ENCODE measurements around the gene TMEM121B.
"Not testable (repeated sequence)": the region's sequence is repeated elsewhere in the genome, so short reads cannot be mapped to it uniquely, and the experiment has no call there.

TMEM121B gene

DNA sequence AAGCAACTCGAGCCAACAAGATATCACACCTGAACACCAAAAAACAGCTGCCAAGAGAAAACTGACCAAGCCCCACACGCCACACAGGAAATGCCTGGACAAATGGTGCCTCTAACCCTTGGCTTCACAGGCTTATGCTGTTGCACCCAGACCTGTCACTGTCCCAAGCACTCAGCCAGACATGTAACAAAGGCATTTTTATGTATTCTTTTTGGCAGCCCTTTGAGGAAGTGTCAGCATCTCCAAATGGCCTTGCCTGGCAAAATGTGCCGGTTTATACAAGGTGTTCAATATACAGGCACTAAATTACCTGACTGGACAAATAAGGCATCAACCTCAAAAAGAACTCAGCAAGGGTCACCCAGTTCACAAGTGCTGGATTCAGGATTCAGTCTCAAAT, 31.8 kb upstream of the TMEM121B start:
- Mint-ChIP-seq H3K36me3 (ENCODE audit: low read depth) (peaks cover 3% of the 10 kb centered on the region), H3K27me3 (ENCODE audit: low read depth) (no peaks in the 10 kb centered on the region), H3K4me3 (no peak overlapping the region), H3K9me3 (no peaks in the 10 kb centered on the region), H3K4me1 (peaks cover 14% of the 10 kb centered on the region), H3K27ac (no peak overlapping the region)
- TF ChIP-seq, protein P1, sequence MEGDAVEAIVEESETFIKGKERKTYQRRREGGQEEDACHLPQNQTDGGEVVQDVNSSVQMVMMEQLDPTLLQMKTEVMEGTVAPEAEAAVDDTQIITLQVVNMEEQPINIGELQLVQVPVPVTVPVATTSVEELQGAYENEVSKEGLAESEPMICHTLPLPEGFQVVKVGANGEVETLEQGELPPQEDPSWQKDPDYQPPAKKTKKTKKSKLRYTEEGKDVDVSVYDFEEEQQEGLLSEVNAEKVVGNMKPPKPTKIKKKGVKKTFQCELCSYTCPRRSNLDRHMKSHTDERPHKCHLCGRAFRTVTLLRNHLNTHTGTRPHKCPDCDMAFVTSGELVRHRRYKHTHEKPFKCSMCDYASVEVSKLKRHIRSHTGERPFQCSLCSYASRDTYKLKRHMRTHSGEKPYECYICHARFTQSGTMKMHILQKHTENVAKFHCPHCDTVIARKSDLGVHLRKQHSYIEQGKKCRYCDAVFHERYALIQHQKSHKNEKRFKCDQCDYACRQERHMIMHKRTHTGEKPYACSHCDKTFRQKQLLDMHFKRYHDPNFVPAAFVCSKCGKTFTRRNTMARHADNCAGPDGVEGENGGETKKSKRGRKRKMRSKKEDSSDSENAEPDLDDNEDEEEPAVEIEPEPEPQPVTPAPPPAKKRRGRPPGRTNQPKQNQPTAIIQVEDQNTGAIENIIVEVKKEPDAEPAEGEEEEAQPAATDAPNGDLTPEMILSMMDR (IDR thresholded peaks at IDR 0.05; ENCODE audit: unreplicated experiment in 3 of 3) = no peak

DNA sequence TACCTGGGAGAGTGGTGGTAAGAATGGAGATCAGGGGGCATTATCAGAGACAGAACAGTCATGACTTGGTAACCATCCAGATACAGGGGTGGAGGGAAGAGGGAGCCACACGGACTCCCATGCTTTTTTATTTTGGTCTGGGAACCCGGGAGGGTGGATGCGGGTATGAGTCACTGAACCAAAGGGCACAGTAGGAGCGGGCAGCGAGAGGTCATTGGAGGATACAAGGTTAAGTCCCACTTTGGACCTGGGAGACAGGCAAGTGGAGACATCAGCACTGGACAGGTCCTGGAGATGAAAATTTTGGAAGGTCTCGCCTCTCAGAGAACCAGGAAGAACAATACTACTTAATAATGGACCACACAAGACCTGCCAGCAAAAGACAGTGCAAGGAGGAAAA, 31.2 kb upstream of the TMEM121B start:
- TF ChIP-seq, protein P1 (IDR thresholded peaks at IDR 0.05; ENCODE audit: unreplicated experiment in 3 of 3) = no peak
- no peaks in the 10 kb centered on the region for H3K9me3 Mint-ChIP-seq
- no peak overlapping the region for H3K27ac Mint-ChIP-seq
- H3K4me1 Mint-ChIP-seq = peaks cover 14% of the 10 kb centered on the region
- H3K27me3 Mint-ChIP-seq (ENCODE audit: low read depth) = no peaks in the 10 kb centered on the region
- no peak overlapping the region for H3K4me3 Mint-ChIP-seq
- H3K36me3 Mint-ChIP-seq (ENCODE audit: low read depth) = peaks cover 9% of the 10 kb centered on the region

DNA sequence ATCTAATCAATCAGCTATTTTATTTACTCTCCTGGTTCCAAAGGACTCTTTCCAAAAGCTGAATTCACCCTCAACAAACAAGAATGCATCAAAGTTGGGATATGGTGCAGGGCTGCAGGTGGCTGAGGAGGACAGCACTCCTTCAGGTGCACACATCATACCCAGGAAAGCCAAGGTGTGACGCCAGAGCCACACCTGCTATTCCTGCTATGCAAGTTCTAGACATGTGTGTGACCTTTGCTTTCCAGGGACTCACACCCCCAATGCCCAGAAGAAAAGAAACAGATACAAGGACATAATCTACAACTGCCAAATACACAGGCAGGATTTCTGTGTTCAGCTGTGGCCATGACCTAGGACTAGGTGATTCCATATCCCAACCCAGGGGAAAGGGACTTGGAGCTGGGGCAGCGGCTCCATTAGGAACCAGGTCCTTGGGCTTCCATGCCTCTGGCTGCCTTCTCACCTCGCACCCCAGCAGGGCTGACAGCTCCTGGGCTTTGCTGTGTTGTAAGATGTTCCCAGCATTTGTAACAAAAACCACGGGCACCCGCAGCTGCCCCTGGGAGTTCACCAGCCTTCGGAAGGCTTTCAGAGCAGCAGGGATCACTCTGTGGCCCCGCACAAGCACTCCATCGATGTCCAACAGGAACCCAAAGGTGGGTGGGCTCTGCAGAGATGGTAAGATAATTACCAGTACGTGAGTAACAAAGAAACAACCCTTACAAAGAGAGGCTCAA, 28.1 kb upstream of the TMEM121B start:
- no peak overlapping the region for H3K27ac Mint-ChIP-seq
- H3K36me3 Mint-ChIP-seq (ENCODE audit: low read depth) = peaks cover 9% of the 10 kb centered on the region
- H3K9me3 Mint-ChIP-seq = no peaks in the 10 kb centered on the region
- H3K4me3 Mint-ChIP-seq = no peak overlapping the region
- peaks cover 8% of the 10 kb centered on the region for H3K4me1 Mint-ChIP-seq
- no peaks in the 10 kb centered on the region for H3K27me3 Mint-ChIP-seq (ENCODE audit: low read depth)
- TF ChIP-seq, protein P1 (IDR thresholded peaks at IDR 0.05; ENCODE audit: unreplicated experiment in 3 of 3) = no peak

DNA sequence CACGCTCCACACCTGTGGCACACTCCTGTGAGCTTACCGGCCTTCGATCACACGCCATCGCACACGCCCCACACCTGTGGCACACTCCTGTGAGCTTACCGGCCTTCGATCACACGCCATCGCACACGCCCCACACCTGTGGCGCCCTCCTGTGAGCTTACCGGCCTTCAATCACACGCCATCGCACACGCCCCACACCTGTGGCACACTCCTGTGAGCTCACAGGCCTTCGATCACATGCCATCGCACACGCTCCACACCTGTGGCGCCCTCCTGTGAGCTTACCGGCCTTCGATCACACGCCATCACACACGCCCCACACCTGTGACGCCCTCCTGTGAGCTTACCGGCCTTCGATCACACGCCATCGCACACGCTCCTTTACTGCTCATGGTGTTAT, 26.3 kb upstream of the TMEM121B start:
- H3K36me3 Mint-ChIP-seq (ENCODE audit: low read depth) = peaks cover 23% of the 10 kb centered on the region
- H3K27me3 Mint-ChIP-seq (ENCODE audit: low read depth); H3K27ac Mint-ChIP-seq; H3K4me3 Mint-ChIP-seq; H3K4me1 Mint-ChIP-seq; H3K9me3 Mint-ChIP-seq: not testable (repeated sequence)

DNA sequence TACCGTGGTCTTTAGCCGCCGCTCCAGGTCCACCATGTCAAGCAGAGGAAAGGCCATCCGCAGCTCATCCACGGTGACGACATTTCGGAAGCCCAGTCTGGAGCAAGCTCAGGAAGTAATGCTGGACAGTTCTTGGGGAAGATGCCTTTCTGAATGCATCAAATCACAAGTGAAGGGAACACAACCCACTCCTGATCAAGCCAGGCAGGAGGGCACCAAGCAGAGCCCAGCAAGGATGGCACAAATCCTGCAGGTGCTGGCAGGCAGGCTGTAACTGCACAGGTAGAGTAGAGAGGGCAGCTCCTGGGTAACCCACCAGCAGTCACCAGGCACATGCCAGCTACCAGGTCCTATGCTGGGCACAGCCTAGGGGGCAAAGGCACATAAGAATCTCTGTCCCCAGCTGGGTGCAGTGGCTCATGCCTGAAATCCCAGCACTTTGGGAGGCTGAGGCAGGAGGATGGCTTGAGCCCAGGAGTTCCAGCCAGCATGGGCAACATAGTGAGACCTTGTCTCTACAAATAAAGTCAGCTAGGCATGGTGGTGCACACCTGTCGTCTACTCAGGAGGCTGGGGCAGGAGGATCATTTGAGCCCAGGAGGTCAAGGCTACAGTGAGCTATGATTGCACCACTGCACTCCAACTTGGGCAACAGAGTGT, 24.0 kb upstream of the TMEM121B start:
- Mint-ChIP-seq H3K27me3 (ENCODE audit: low read depth) (no peaks in the 10 kb centered on the region), H3K9me3 (no peaks in the 10 kb centered on the region), H3K36me3 (ENCODE audit: low read depth) (peaks cover 32% of the 10 kb centered on the region), H3K4me3 (no peak overlapping the region), H3K4me1 (no peaks in the 10 kb centered on the region), H3K27ac (no peak overlapping the region)
- TF ChIP-seq, protein P1 (IDR thresholded peaks at IDR 0.05; ENCODE audit: unreplicated experiment in 3 of 3) = no peak

DNA sequence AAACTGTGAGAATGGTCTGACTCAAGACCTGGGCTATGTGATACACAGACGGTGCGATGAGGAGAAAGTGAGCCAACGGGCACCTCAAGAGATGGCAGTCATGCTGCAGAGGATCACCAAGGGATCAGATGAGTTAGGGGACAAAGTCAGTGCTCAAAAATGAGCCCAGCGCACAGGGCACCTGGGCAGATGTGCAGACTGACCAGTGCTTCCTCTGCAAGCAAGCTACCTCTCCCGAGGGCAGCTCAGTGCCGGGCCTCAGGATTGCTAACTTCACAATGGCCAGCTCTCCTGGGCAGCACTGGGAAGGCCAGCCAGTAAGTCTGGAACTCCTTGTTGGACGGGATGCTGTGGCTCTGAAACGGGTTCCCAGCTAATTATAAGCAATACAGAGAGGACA, 22.7 kb upstream of the TMEM121B start:
- H3K4me1 Mint-ChIP-seq = peaks cover 5% of the 10 kb centered on the region
- H3K27ac Mint-ChIP-seq = no peak overlapping the region
- TF ChIP-seq, protein P1 (IDR thresholded peaks at IDR 0.05; ENCODE audit: unreplicated experiment in 3 of 3) = no peak
- no peak overlapping the region for H3K4me3 Mint-ChIP-seq
- H3K9me3 Mint-ChIP-seq = no peaks in the 10 kb centered on the region
- no peaks in the 10 kb centered on the region for H3K27me3 Mint-ChIP-seq (ENCODE audit: low read depth)
- H3K36me3 Mint-ChIP-seq (ENCODE audit: low read depth) = peaks cover 34% of the 10 kb centered on the region
